Left kidney (tissue), 2 donors: ENCODE results near the gene SIRPB1. TPM values are rescaled to one million over a fixed set of nuclear protein-coding genes. Genes with fewer than 3 reads are reported as not detected.
"Not testable (repeated sequence)": the region's sequence is repeated elsewhere in the genome, so short reads cannot be mapped to it uniquely, and the experiment has no call there.

ENCODE experiments used
- DNase-seq: peaks from one replicate; pipeline ENCODE4 v3.0.0-alpha.2; 2013
- polyA plus RNA-seq: library from polyadenylated mRNA; unstranded; fragments of 120-200 nt; gene quantifications from one replicate; pipeline ENCODE4 v1.2.1, GENCODE V29; 2013; ENCODE audit not compliant: insufficient read length

The SIRPB1 gene
- polyA plus RNA-seq, 1 donor: 0.30 TPM

DNA sequence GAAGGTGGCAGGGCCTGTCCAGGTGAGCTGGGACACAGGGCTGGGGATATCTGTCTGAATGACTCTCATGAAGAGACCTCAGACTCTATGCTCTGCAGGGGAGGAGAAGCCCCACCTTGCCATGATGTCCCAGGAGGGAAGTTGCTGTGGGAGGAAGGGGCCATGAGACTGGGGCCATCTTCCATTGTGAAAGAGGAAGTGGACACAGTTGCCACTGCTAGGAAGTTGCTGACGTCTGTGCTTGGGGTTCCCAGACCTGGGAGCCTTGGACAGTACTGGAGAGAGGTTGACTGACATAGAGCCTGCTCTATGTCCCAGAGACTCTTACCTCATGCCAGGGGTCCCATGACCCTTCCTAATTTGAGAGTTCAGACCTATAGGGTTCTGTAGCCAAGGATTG is 24.5 kb downstream of the SIRPB1 start:
- no peak for DNase-seq

DNA sequence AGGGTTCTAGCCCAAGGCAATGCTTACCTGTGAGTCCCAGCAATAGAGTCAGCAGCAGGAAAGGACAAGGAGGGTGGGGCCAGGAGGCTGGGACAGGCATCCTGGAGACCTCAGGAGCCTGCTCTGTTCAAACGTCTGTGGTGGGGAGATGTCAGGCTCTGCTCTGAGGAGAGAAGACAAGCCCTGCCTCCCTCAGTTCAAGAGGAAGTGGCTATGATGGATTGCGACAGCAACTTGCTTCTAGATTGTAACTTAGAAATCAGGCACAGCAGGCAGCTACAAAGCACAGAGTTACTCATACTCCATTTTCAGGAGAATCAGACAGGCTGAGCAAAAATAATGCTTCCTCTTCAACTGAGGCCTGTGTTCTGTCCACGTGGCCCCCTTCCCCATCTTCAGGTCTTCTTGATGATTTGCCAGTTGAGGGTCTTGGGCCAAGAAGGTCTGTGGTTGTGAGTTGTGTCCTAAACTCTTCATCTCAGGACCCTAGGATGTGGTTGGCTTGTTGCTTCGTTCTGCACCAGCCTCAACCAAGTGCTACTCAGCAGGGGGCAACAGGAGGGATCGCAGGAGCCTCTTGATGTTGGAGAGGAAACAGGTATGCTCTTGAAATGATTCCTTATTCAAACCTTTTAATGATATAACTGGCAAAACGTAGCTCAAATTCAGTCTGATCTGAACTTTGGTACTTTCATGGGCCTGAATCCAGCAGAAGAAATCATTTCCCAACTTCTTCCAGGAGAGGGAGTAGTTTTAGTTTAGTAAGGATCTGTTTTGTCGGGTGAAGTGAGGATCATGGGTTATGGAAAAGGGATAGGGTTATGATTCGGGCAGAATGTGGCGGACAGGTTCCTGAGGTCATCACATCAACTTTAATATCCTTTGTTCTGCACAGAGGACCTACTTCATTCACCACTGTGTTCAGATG is 31.0 kb downstream of the SIRPB1 start:
- DNase-seq: no peak

DNA sequence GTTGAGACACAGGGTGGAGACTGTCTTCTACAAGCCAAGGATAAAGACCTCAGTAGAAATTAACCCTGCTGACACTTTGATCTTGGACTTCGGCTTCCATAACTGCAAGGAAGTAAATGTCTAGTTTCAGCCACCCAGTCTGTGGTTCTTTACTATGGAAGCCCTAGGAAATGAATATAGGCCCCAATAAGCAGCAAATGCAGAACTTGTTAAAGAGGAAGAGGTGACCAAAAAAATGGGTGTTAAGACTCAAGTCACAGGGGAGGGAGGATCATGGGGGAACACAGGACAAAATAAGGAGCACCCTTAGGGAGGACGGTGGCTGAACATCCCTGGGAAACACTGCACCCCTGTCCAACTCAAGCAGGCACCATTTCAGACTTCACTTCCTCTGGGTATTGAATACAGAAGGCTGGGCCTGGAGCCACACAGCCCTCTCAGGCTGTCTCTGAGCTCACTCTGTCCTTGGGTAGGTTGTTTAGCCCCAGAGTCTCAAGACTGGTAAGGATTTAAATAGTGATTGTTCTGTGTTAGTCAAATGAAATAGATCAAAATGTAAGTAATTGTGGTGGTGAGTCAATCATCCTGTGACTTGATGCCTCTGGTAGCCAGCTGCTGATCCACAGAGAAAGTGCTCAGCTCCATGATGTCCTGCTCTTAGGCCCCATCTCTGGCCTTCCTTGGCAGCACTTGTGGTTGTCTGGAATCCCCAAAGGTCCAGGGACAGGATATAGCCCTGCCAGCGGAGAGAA is 31.9 kb downstream of the SIRPB1 start:
- no peak for DNase-seq

DNA sequence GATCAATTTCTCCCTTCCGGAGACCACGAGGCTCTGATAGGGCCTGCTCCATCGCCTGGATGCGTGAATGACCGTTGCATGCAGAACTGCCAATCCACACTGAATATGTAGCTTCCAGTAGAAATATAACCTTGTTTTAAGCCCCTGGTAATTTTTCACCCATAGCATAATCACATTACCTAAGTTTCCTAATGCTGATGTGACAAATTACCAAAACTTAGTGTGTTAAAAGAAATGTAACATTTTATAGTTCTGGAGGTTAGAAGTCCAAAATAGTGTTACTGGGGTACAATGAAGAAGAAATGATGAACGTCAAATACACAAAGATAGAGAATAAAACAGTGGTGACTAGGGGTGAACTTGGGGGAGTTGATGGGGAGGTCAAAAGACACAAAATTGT is 40.3 kb downstream of the SIRPB1 start:
- DNase-seq: no peak

DNA sequence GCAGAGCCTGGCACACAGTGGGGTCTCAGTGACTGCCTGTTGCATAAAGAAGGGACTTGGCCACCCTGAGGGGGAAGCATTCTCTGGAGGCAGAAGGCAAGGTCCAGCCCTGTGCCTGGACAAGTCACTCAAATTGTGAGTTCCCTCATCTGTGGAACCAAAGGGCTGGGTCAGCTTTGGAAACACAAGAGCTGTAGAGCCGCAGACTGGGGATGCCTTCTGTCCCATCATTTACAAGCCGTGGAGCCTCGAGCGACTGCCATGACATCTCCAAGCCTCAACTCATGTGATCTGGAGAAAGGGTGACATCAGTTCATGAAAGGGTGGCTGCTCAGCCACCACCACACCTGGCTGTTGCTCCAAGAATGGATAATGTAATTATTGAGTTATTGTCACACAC is 41.9 kb downstream of the SIRPB1 start:
- DNase-seq: no peak

DNA sequence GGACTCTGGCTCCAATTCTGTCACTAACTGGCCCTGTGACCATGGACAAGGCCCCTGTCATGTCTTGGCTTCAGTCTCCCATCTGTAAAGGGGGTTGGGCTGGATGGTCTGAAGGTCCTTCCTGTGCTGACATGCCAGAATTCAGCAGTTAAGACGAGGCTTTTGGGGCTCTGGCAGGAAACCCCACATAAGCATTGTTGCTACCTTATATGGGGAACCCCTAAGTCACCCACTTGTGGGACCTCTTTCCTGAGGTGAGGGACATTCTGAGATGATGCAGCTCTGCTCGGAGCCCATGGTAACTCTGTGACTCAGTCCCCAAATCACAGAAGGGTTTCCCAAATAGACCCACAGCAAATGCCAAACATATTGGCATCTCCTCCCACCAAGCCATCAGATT is 42.5 kb downstream of the SIRPB1 start:
- not testable (repeated sequence) for DNase-seq

DNA sequence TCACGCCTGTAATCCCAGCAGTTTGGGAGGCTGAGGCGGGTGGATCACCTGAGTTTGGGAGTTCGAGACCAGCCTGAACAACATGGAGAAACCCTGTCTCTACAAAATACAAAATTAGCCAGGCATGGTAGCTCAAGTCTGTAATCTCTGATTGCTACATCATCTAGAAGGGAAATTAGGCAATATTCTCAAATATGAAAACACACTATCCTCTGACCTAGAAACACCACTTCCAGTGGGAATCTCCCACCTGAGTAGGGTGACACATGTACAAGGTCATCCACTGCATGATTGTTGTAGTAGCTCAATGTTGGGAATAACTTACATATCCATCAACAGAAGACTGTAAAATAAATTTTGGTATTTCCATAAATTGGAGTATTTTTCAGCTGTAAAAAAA is 43.2 kb downstream of the SIRPB1 start:
- no peak for DNase-seq

DNA sequence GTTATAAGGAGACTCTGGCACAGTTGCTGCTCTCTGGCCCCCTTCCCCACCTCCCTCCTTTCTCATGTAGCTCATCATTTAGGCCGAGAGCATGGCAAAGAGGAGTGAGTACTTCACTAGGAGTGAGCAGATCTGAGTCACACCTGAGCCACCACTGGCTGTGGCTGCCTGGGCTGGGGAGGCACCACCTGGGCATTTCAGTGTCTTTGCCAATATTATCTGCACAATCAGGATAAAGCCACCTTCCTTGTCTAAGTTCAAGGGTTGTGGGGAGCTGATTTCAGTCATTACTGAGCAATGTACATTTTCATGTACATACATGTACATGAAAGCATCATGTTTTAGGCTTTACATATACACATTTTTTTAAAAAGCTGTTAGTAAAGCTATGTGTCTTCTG is 43.8 kb downstream of the SIRPB1 start:
- DNase-seq: not testable (repeated sequence)

DNA sequence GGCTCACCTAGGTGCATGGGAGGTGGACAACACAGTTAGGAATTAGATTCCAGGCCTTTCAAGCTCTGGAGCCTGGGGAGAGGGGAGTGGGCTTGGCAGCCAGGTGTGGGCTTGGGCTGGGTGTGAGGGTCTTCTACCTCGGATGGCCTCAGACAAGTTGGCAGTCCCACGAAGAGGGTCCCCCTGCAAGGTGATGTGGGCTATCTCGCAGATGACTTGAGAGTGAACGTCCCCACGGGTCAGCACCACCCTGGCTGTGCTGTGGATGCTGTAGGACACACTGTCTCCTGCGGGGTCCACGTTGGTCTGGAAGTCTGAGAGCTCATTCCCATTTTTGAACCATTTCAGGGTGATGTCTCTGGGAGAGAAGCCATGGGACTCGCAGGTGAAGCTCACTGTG is 48.2 kb downstream of the SIRPB1 start:
- not testable (repeated sequence) for DNase-seq

Other genes starting within 250 kb of the SIRPB1 start
- 362 TPM for gene FKBP1A, start 227.0 kb downstream of the SIRPB1 start, polyA plus RNA-seq
- 104 TPM for gene NSFL1C, start 153.2 kb downstream of the SIRPB1 start, polyA plus RNA-seq
- 0.88 TPM for gene SIRPB2, start 128.6 kb downstream of the SIRPB1 start, polyA plus RNA-seq
- gene SIRPD, start 62.3 kb downstream of the SIRPB1 start, polyA plus RNA-seq: not detected
- not detected for gene SIRPG, start 37.8 kb upstream of the SIRPB1 start, polyA plus RNA-seq